Right lobe of liver (tissue), 6 donors: Measurements from ENCODE around the gene TTL. TPM values are rescaled to one million over a fixed set of nuclear protein-coding genes. Genes with fewer than 3 reads are reported as not detected.

Experiments used
- ATAC-seq, 4 donors: fragments of 200-7000 bp; cut with Tn5 transposase; one replicate each; pipeline ENCODE4 v1.9.1; 2020; ENCODE audit warnings: mild to moderate bottlenecking in 4 of 4, moderate library complexity in 4 of 4
- DNase-seq, 3 donors: peaks; one replicate each; pipeline ENCODE4 v3.0.0-alpha.2; 2020
- H3K27ac ChIP-seq, 3 donors: fragments of 200-600 bp; one replicate each; pipeline ENCODE4 v1.8.0; 2022
- H3K27me3 ChIP-seq, 2 donors: fragments of 200-600 bp; one replicate each; pipeline ENCODE4 v1.8.0; 2022
- H3K36me3 ChIP-seq, 4 donors: fragments of 200-600 bp; sonication (generic) in 1 of 4; one replicate each; pipeline versions ENCODE4 v1.5.1 to v1.8.0; 2017 to 2022; ENCODE audit warnings: control low read depth in 1 of 4
- H3K4me1 ChIP-seq, 4 donors: fragments of 200-600 bp; sonication (generic) in 1 of 4; one replicate each; pipeline versions ENCODE4 v1.5.1 to v1.8.0; 2017 to 2022; ENCODE audit warnings: control low read depth in 1 of 4
- H3K4me3 ChIP-seq, 3 donors: fragments of 200-600 bp; one replicate each; pipeline ENCODE4 v1.8.0; 2022
- H3K9me3 ChIP-seq, 4 donors: fragments of 200-600 bp; sonication (generic) in 1 of 4; one replicate each; pipeline versions ENCODE4 v1.5.1 to v1.8.0; 2017 to 2022; ENCODE audit warnings: control low read depth in 1 of 4
- POLR2A ChIP-seq: fragments of 450-650 bp; IDR thresholded peaks from one replicate; pipeline ENCODE4 v1.6.1; 2017; ENCODE audit warnings: antibody characterized with exemption, mild to moderate bottlenecking
- WGBS: methylation state at CpG from one replicate; pipeline ENCODE4 v1.1.6; 2018; ENCODE audit warnings: low coverage, low lambda C conversion rate; ENCODE audit not compliant: insufficient coverage; ENCODE audit errors: missing lambda C conversion rate; 5-methylcytosine and 5-hydroxymethylcytosine counted together
- intact Hi-C, 2 donors: fragments of 100-400 bp; cut with DNase I; formaldehyde crosslinking; loops; one replicate each; pipeline versions ENCODE4 v1.11.2 to v1.14.1; 2022
- total RNA-seq, 6 experiments: library from RNA; depleted of rRNA in 2 of 6; stranded (reverse); fragments of >200 nt in 2 of 6; fragmentation: NEBNext Ultra II Directional in 3 of 6; extraction: Animal tissue kit (Norgen Biotek cat#: 25700) in 3 of 6; gene quantifications; one replicate each; pipeline versions ENCODE4 v1.1.0 to v1.2.4, GENCODE V29; 2016 to 2023
- TF ChIP-seq, protein P1 (sequence below), 4 donors: fragments of 200-600 bp in 3 of 4; fragments of 450-650 bp in 1 of 4; IDR thresholded peaks; one replicate each; pipeline versions ENCODE4 v1.5.1 to v1.8.0; 2016 to 2022; ENCODE audit warnings: antibody characterized with exemption in 4 of 4, mild to moderate bottlenecking in 2 of 4
- donor health status: DM: no; HTN: yes; CAD: no.
- donor health status: DM: no; HTN: no; CAD: no.
- donor health status: DM: no; HTN: no; CAD: no.
- donor health status: DM: no; HTN: yes; CAD: no.
- donor health status: DM: no; HTN: yes; CAD: no.

TTL gene
- total RNA-seq, 6 experiments from 2014 or later, result 8.1 to 29.6 (median 15.6) TPM

DNA sequence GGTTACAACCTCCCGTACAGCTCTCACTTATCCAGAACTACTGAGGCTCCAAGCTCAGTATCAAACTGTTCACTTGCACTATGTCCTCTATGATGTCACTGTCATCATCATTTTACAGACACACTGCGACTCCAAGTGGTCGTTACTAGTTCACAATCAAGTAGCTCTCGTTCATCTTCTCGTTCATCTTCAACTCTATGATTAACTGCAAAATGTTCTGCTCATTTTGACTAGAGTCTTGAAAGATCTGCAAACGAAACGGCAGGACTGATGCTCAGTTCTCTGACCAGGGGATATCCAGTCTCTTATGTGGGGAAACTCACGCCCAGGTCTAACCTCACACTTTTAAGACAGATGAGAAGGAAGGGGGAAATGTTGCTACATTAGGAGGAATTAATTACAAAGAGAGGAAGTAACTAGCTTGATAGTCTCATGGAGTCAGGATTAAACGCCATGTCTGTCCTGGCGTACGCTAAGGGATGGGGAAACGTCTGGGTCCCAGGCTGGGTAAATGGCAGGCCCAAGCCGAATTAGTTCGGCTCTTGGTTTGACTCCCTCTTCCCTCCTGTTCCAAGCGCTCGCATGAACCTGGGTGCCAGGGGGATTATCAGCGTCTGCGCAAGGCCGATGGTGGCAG, 101.7 kb downstream of the TTL start:
- peak overlapping the region; percentile 76 to 91 (median 85) for H3K27ac ChIP-seq
- no peaks in the 10 kb centered on the region for H3K27me3 ChIP-seq
- no peak for DNase-seq
- peak; percentile 2 to 5 (median 2) for ATAC-seq
- no peaks in the 10 kb centered on the region for H3K9me3 ChIP-seq
- H3K4me1 ChIP-seq, result peaks cover 0 to 13% (median 0%) of the 10 kb centered on the region in 4 donors
- no peaks in the 10 kb centered on the region for H3K36me3 ChIP-seq
- 53% methylated on average over 10 of the region's 19 CpGs for WGBS
- H3K4me3 ChIP-seq, result peak overlapping the region; percentile 65 to 89 (median 79)
- no peak for TF ChIP-seq POLR2A
- TF ChIP-seq, protein P1, sequence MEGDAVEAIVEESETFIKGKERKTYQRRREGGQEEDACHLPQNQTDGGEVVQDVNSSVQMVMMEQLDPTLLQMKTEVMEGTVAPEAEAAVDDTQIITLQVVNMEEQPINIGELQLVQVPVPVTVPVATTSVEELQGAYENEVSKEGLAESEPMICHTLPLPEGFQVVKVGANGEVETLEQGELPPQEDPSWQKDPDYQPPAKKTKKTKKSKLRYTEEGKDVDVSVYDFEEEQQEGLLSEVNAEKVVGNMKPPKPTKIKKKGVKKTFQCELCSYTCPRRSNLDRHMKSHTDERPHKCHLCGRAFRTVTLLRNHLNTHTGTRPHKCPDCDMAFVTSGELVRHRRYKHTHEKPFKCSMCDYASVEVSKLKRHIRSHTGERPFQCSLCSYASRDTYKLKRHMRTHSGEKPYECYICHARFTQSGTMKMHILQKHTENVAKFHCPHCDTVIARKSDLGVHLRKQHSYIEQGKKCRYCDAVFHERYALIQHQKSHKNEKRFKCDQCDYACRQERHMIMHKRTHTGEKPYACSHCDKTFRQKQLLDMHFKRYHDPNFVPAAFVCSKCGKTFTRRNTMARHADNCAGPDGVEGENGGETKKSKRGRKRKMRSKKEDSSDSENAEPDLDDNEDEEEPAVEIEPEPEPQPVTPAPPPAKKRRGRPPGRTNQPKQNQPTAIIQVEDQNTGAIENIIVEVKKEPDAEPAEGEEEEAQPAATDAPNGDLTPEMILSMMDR (IDR thresholded peaks at IDR 0.05), result no peak
- intact Hi-C loops, result no loop called here

DNA sequence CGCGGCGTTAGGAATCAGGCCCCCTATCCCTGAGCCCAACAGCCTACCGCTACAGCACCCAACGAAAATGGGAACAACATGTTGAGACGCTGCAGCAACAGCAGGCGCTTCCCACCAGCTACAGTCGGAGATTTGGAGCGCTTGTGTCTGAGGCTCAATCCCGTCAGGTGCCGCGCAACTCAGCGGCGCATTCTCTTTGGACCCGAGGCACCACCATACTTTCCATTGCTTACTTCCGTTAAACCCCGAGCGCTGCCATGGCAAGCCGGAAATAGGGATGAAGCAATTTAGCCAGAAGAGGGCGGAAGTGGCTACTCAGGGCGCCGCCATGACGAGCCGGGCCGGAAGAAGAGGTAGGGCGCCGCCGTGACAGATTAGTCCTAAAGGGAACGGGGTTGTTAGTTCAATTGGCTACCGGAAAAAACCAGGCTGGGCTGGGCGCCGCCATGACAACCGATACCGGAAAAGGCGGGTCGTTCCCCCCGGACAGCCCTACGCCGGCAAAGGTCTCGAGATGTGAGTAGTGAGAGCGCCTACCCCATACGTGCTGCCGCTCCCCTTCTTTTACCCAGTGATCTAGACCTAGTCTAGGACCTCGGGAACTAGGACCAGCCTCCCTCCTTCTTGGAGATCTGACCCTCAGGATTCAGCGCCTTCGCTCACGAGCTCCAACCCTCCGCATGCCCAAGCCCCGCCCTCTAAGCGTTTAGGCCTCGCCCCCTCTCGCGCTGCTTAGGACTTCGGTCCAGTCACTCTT, 102.4 kb downstream of the TTL start, which contains the start of gene CHCHD5:
Gene CHCHD5 (plus strand): TSS at position 476 of the 757 bp plus-strand sequence. CDS start 39 bp downstream, at position 515.
- Histone ChIP-seq H3K4me1 (peaks cover 0 to 13% (median 0%) of the 10 kb centered on the region in 4 donors), H3K9me3 (no peaks in the 10 kb centered on the region), H3K27ac (peak within 1 kb of the TSS; percentile 76 to 91 (median 85)), H3K36me3 (no peaks in the 10 kb centered on the region), H3K27me3 (no peaks in the 10 kb centered on the region), H3K4me3 (peak within 1 kb of the TSS; percentile 65 to 89 (median 79))
- DNase-seq, result peak; percentile 93 to 96 (median 96)
- intact Hi-C loops, result no loop called here
- 1% methylated on average over 30 of the region's 54 CpGs for WGBS
- TF ChIP-seq, protein P1 (IDR thresholded peaks at IDR 0.05), result peak in 3 of 4 donors; percentile 17 to 33 (median 27)
- peak; percentile 75 for TF ChIP-seq POLR2A
- ATAC-seq, result peak; percentile 84 to 93 (median 90)

DNA sequence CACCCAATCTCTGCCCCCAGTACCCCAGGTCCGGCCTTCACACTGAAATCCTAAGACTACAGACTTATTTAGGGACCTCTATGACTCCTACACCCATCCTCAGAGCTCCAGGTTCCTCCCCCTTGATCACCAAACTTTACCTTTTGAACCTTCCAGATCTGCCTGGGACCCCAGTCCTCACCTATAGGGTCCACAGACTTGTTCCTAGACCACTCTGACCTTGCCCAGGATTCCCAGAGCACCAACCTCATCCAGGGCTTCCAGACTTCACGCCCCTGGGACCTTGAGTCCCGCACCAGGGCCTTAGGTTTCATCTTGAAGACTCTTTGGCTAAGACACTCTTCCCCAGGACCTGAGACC, 102.9 kb downstream of the TTL start:
- Histone ChIP-seq H3K27me3 (no peaks in the 10 kb centered on the region), H3K4me1 (peaks cover 0 to 13% (median 0%) of the 10 kb centered on the region in 4 donors), H3K36me3 (no peaks in the 10 kb centered on the region), H3K9me3 (no peaks in the 10 kb centered on the region), H3K27ac (peak overlapping the region; percentile 76 to 91 (median 85)), H3K4me3 (peak overlapping the region; percentile 65 to 89 (median 79))
- intact Hi-C loops, result no loop called here
- 50% methylated on average over 2 of the region's 3 CpGs for WGBS
- DNase-seq (no peak), ATAC-seq (no peak)
- TF ChIP-seq, protein P1 (IDR thresholded peaks at IDR 0.05), result no peak
- no peak for TF ChIP-seq POLR2A

DNA sequence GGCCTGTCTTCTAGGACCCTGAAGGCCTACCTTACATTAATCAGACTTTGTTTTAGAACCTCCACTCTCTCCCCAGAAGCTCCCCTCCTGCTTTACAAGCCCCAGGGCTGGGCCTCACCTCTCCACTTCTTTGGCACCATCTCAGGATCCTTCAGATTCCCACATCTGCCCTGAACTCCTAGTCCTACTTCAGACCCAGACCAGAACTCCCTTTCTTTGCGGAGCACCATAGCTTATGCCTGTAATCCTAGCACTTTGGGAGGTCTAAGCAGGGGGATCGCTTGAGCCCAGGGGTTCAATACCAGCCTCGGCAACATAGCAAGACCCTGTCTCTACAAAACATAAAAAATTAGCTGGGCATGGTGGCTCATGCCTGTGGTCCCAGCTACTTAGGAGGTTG, 103.4 kb downstream of the TTL start:
- Histone ChIP-seq H3K4me1 (peaks cover 0 to 13% (median 0%) of the 10 kb centered on the region in 4 donors), H3K27ac (peak overlapping the region in 2 of 3 donors; percentile 85 to 91), H3K36me3 (no peaks in the 10 kb centered on the region), H3K27me3 (no peaks in the 10 kb centered on the region), H3K4me3 (peak overlapping the region in 2 of 3 donors; percentile 79 to 89), H3K9me3 (no peaks in the 10 kb centered on the region)
- intact Hi-C loops, result no loop called here
- no peak for DNase-seq
- ATAC-seq, result no peak
- WGBS, result 100% methylated on average over 2 of the region's 3 CpGs
- TF ChIP-seq POLR2A, result no peak
- TF ChIP-seq, protein P1 (IDR thresholded peaks at IDR 0.05), result no peak
